Mesodermal cell (in vitro differentiated cells): ENCODE measurements around the gene APOBEC3A.

Experiments
- H3K27ac ChIP-seq: 2 replicates; pipeline ENCODE4 v1.7.0; 2013; ENCODE audit warnings: mild to moderate bottlenecking, low read depth, low read length, moderate library complexity; ENCODE audit not compliant: severe bottlenecking
- H3K36me3 ChIP-seq: 2 replicates; pipeline ENCODE4 v1.7.1; 2013; ENCODE audit warnings: mild to moderate bottlenecking, low read length, moderate library complexity; ENCODE audit not compliant: control insufficient read depth, insufficient read depth
- H3K4me1 ChIP-seq: one replicate; pipeline ENCODE4 v1.7.1; 2013; ENCODE audit warnings: mild to moderate bottlenecking, low read length; ENCODE audit not compliant: insufficient read depth, control insufficient read depth, poor library complexity, severe bottlenecking
- H3K4me3 ChIP-seq: 2 replicates; pipeline ENCODE4 v1.7.0; 2013; ENCODE audit warnings: low read length, control low read depth, mild to moderate bottlenecking; ENCODE audit not compliant: insufficient read depth, poor library complexity, severe bottlenecking; ENCODE audit errors: extremely low read depth
- H3K9me3 ChIP-seq: 2 replicates; pipeline ENCODE4 v1.7.1; 2013; ENCODE audit warnings: mild to moderate bottlenecking, low read length, moderate library complexity; ENCODE audit not compliant: control insufficient read depth
- WGBS, 2 experiments: methylation state at CpG; one replicate each; pipeline ENCODE4 v1.1.5; 2013; ENCODE audit warnings: missing lambda C conversion rate in 2 of 2; ENCODE audit not compliant: insufficient coverage in 2 of 2; 5-methylcytosine and 5-hydroxymethylcytosine counted together

Gene APOBEC3A

DNA sequence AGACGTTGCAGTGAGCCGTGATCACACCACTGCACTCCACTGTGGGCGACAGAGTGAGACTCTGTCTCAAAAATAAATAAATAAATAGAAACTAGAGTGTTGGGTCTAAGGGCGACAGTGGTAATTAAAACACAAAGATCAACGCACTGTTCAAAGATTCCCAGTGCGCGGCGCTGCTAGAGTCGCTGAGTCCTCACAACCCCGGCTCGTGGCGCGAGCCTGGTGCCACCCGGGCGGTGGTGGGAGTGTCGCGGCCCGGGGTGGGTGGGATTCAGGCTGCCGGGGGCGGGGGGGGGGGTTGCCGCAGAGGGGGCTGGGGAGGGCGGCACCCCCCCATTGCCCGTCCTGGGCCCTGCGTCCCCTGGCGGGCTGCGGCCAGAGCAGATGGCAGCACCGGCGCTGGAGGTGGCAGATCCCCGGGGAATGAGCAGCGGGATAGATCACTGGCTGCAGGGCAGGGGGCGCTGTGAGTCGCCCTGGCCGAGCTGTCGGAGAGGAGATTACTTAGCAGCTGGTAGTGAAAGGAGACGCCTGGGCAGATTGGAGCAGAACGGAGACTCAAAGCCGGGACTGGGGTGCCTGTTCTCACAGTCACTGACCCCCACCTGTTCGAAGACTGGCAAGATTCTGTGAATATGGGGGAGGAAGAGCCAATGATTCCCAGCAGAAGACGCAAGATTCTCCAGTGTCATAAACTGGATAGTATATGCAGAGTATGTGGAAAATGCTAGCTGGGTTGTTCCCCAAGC is 30.2 kb upstream of the APOBEC3A start:
- Histone ChIP-seq H3K27ac (no peak overlapping the region), H3K9me3 (no peaks in the 10 kb centered on the region), H3K4me1 (peaks cover 15% of the 10 kb centered on the region), H3K36me3 (no peaks in the 10 kb centered on the region), H3K4me3 (no peak overlapping the region)
- 14 to 18% methylated on average over 20 to 21 of the region's 39 CpGs for WGBS, 2 experiments

DNA sequence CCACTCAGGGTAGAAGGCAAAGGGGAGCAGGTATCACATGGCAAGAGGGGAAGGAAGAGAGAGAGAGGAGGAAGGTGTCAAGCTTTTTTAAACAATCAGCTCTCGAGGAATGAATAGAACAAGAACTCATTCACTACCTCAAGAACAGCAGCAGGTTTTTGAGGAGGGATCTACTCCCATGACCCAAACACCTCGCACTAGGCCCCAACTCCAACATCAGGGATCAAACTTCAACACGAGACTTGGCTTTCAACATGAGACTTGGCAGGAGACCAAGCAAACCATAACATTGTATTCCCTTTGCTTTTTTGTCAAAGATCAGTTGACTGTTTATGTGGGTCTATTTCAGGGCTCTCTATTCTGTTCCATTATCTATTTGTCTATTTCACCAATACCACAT is 26.9 kb upstream of the APOBEC3A start:
- no peaks in the 10 kb centered on the region for H3K9me3 ChIP-seq
- no peaks in the 10 kb centered on the region for H3K4me1 ChIP-seq
- 90% methylated on average over 2 of the region's 3 CpGs; no CpG with 5 or more reads in 1 of the 2 experiments for whole genome bisulfite sequencing, 2 experiments
- no peak overlapping the region for H3K27ac ChIP-seq
- H3K36me3 ChIP-seq = no peaks in the 10 kb centered on the region
- H3K4me3 ChIP-seq = no peak overlapping the region

DNA sequence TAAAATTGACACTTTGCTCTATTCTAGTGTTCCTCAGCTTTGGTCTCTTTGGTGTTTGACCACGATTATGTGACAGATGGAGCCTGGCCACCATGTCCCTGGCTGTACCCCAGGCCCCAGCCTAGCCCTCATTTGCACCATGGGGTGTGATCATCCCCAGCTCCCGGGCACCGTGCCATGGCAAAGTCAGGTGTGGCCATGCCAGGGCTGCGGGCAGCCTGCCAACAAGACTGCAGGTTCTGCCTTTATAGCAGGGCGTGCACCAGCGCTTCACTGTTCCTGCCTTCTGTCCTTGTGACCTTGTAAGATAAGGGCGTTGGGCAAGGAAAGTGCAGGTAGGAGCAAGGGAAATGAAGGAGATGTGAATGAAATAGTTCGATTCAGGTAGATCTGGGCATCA is 22.4 kb upstream of the APOBEC3A start:
- WGBS, 2 experiments = 84 to 88% methylated on average over 8 of the region's 8 CpGs
- H3K9me3 ChIP-seq = no peaks in the 10 kb centered on the region

DNA sequence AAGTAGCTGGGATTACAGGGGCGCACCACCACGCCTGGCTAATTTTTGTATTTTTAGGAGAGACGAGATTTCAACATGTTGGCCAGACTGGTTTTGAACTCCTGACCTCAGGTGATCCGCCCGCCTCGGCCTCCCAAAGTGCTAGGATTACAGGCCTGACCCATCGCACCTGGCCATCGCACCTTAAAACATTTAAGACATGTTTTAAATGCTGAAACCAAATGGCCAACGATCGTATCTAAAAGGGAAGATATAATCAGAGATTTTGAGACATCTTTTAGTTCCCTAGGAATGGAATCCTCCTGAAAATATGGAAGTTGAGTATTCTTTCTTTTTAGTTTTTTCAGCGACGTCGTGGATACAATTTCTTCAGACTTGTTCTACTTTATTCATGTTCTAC is 21.8 kb upstream of the APOBEC3A start:
- Histone ChIP-seq H3K27ac (no peak overlapping the region), H3K4me3 (no peak overlapping the region), H3K9me3 (no peaks in the 10 kb centered on the region), H3K4me1 (no peaks in the 10 kb centered on the region), H3K36me3 (no peaks in the 10 kb centered on the region)
- WGBS, 2 experiments = 91 to 96% methylated on average over 9 to 10 of the region's 13 CpGs

More for the DNA sequence above, 22.4 kb upstream of the APOBEC3A start:
- no peak overlapping the region for H3K4me3 ChIP-seq
- no peaks in the 10 kb centered on the region for H3K4me1 ChIP-seq
- no peaks in the 10 kb centered on the region for H3K36me3 ChIP-seq
- no peak overlapping the region for H3K27ac ChIP-seq

DNA sequence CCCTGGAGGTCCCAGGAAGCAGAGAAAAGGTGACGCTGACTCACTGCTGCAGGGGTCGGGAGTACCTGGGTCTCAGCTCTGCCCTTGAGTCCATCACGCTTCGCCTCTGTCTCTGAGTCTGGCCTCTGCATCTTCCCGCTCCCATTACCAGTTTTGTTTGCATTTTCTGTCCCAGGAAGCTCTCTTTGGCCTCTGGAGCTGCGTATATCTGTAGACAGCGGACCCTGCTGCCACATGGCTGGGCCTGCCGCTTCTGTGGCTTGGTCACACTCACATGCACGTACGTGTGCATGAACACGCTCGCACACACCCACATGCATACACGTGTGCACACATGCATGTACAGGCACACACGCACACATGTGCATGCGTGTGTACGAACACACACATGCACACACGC is 20.8 kb upstream of the APOBEC3A start:
- Histone ChIP-seq H3K9me3 (no peaks in the 10 kb centered on the region), H3K27ac (no peak overlapping the region), H3K4me1 (no peaks in the 10 kb centered on the region), H3K36me3 (no peaks in the 10 kb centered on the region), H3K4me3 (no peak overlapping the region)
- WGBS, 2 experiments = 82 to 86% methylated on average over 14 to 16 of the region's 17 CpGs

DNA sequence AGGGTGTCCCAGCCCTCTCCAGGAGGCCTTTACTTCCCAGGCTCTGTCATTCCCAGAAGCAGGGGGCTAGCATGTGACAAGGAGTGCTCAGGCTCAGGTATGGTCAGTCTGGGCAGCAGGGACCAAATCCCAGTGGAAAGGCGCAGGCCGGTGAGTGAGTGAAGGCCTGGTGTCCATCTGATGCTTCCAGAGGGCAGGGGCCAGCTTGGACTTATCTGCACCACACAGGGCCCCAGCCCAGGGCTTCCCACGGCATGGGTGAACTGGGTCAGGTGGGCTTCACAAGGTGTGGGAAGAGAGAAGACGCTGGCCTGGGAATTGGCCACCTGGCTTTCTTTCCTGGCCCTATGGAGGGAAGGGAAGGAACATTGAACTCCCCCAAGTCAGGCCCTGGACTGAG is 20.4 kb upstream of the APOBEC3A start:
- Histone ChIP-seq H3K4me3 (no peak overlapping the region), H3K27ac (no peak overlapping the region), H3K36me3 (no peaks in the 10 kb centered on the region), H3K9me3 (no peaks in the 10 kb centered on the region), H3K4me1 (no peaks in the 10 kb centered on the region)
- 90 to 93% methylated on average over 3 to 4 of the region's 4 CpGs for WGBS, 2 experiments

DNA sequence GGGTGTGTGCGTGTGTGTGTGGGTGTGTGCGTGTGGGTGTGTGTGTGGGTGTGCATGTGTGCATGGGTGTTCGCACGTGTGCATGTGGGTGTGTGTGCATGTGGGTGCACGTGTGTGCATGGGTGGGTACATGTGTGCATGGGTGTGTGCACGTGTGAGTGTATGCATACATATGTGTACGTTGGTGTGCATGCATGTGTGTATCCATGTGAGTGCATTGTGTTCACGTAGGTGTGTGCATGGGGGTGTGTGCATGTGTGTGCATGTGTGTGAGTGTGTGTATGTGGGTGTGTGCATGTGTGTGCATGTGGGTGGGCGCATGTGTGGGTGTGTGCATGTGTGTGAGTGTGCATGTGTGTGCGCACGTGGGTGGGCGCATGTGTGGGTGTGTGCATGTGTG is 19.9 kb upstream of the APOBEC3A start:
- WGBS, 2 experiments = 76 to 90% methylated on average over 11 to 12 of the region's 12 CpGs
- no peaks in the 10 kb centered on the region for H3K4me1 ChIP-seq

DNA sequence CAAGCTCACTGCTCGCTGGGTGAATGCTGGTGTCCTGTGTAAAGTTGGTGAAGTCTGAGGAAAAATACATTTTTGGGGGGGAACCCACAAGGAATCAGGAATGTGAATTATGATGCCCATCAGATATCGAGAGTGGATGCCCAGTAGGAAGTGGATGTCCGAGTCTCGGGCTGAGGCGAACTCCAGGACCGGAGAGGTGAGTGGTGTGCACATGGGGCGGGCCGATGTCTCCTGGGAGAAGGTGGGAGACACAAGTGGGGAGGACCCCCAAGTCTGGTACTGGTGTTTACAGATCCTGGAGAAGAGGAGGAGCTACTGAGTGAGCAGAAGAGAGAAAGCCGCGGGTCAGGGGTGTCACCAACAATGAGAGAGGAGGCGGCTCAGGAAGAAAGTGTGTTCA is 19.2 kb upstream of the APOBEC3A start:
- no peaks in the 10 kb centered on the region for H3K4me1 ChIP-seq
- WGBS, 2 experiments = 91 to 93% methylated on average over 10 to 11 of the region's 11 CpGs
- no peaks in the 10 kb centered on the region for H3K9me3 ChIP-seq
- H3K36me3 ChIP-seq = no peaks in the 10 kb centered on the region
- no peak overlapping the region for H3K4me3 ChIP-seq
- H3K27ac ChIP-seq = no peak overlapping the region

More for the DNA sequence above, 19.9 kb upstream of the APOBEC3A start:
- no peaks in the 10 kb centered on the region for H3K36me3 ChIP-seq
- no peaks in the 10 kb centered on the region for H3K9me3 ChIP-seq
- no peak overlapping the region for H3K27ac ChIP-seq
- H3K4me3 ChIP-seq = no peak overlapping the region

DNA sequence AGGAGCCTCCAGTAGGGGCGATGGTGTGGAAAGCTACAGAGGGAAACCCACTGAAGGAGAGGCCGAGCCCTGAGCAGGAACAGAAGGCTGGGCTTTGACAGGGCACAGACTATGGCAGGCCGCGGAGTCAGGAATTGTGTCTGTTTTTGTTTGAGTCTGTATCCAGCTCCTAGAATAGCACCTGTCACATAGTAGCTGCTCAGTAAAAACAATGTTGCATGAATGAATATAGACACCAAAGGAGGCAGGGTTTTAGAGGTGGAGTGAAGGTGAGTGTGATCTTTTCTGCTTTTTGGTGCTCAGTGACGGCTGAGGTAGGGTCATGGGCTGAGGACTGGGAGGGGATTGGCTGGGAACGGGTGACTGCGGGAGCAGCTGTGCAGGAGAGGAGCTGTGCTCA is 18.5 kb upstream of the APOBEC3A start:
- Histone ChIP-seq H3K4me3 (no peak overlapping the region), H3K4me1 (no peaks in the 10 kb centered on the region), H3K27ac (no peak overlapping the region), H3K9me3 (no peaks in the 10 kb centered on the region), H3K36me3 (no peaks in the 10 kb centered on the region)
- 81 to 82% methylated on average over 5 to 6 of the region's 7 CpGs for WGBS, 2 experiments

DNA sequence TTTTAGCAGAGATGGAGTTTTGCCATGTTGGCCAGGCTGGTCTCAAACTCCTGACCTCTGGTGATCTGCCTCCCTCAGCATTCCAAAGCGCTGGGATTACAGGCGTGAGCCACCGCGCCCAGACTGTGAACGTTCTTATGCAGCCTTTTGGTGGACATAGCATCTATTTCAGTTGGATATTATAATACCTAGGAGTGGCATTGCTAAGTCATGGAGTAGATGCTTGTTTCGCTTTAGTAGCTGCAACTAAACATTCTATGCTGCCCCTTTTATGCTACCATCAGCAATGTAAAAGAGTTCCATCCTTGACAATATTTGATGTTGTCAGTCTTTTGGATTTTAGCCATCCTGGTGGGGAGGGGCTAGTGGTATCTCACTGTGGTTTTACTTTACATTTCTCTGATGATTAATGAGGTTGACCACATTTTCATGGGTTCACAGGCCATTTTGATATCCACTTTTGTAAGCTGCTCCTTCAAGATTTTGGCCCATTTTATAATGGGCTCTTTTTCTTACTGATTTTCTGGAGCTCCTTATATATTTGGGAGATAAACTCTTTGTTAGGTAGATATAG is 16.5 kb upstream of the APOBEC3A start:
- Histone ChIP-seq H3K27ac (no peak overlapping the region), H3K4me1 (no peaks in the 10 kb centered on the region), H3K4me3 (no peak overlapping the region), H3K36me3 (no peaks in the 10 kb centered on the region), H3K9me3 (no peaks in the 10 kb centered on the region)
- 97 to 100% methylated on average over 1 to 5 of the region's 6 CpGs for WGBS, 2 experiments

DNA sequence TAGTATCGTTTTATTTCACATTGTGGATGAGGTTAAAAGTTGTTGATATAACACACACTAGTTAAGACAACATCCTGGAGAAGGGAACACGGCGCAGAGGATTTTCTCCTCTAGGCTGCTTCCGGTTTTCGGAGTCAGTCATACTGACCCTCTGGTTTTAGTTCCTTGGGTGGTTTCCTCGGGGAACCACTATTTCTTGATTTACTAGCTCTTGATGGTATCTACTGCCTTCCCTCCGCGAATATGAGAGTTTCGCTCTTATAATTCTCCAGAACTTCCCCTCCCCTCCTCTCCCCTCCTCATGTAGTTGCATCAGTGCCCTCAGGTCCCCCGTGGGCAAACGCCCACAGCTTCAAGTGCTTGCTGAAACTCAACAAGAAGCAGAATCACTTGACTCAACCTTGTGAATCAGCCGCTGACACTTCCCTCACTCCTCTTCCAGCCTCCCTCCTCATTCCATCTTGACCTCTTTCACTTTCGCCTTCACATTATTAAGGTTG is 15.9 kb upstream of the APOBEC3A start:
- no peaks in the 10 kb centered on the region for H3K4me1 ChIP-seq
- WGBS, 2 experiments = 90 to 91% methylated on average over 7 to 11 of the region's 13 CpGs
- no peaks in the 10 kb centered on the region for H3K36me3 ChIP-seq
- H3K4me3 ChIP-seq = no peak overlapping the region
- no peaks in the 10 kb centered on the region for H3K9me3 ChIP-seq
- H3K27ac ChIP-seq = no peak overlapping the region
